ENCODE results near the gene TRNP1.

The TRNP1 gene

GRCh38 chr1:27037518-27037917 is 44.0 kb downstream of the TRNP1 start:
- no peak overlapping the region for H3K9ac ChIP-seq (ENCODE audit: low read depth, low read length)
- H3K36me3 ChIP-seq (ENCODE audit: insufficient read depth, low read length) = no peaks in the 10 kb centered on the region
- peaks cover 19% of the 10 kb centered on the region for H3K4me1 ChIP-seq (ENCODE audit: insufficient read depth, low read length)
- no peaks in the 10 kb centered on the region for H3K9me3 ChIP-seq (ENCODE audit: control insufficient read depth, insufficient read depth, low read length)

GRCh38 chr1:27038020-27038419 is 44.5 kb downstream of the TRNP1 start:
- Histone ChIP-seq H3K4me1 (ENCODE audit: insufficient read depth, low read length) (peaks cover 22% of the 10 kb centered on the region), H3K9me3 (ENCODE audit: control insufficient read depth, insufficient read depth, low read length) (no peaks in the 10 kb centered on the region), H3K9ac (ENCODE audit: low read depth, low read length) (no peak overlapping the region), H3K36me3 (ENCODE audit: insufficient read depth, low read length) (no peaks in the 10 kb centered on the region)

GRCh38 chr1:27042670-27043069 is 49.2 kb downstream of the TRNP1 start:
- Histone ChIP-seq H3K36me3 (ENCODE audit: insufficient read depth, low read length) (no peaks in the 10 kb centered on the region), H3K4me1 (ENCODE audit: insufficient read depth, low read length) (peaks cover 24% of the 10 kb centered on the region), H3K9ac (ENCODE audit: low read depth, low read length) (no peak overlapping the region), H3K9me3 (ENCODE audit: control insufficient read depth, insufficient read depth, low read length) (no peaks in the 10 kb centered on the region)

DNA sequence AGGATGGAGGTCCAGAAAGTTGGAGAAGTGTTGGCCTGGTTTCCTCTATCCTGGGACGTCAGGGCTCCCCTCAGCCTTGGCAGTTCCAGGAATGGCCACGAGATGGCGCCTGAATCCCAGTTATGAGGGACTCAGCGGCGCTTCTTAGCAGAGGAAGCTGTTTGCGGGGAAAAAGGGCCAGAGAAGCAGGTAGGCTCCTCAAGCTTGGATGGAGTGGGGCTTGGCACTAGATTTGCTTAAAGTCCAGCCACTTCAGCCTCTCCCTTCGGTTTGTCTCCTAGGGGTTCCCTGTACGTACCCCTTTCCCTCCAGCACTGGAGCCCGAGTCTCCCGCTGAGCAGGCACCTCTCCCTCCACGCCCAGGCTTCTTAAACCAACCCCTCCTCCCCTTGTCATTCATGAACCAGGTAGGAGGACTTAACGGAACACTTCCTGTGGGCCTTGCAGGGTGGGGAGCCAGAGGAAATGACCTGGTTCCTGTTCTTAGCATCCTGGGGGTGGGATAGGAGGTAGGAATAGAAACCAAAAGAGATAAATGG is 51.2 kb downstream of the TRNP1 start:
- Histone ChIP-seq H3K36me3 (ENCODE audit: insufficient read depth, low read length) (no peaks in the 10 kb centered on the region), H3K9me3 (ENCODE audit: control insufficient read depth, insufficient read depth, low read length) (no peaks in the 10 kb centered on the region), H3K9ac (ENCODE audit: low read depth, low read length) (peak overlapping the region; percentile 29; the same call in 1 of the 2 replicates)

DNA sequence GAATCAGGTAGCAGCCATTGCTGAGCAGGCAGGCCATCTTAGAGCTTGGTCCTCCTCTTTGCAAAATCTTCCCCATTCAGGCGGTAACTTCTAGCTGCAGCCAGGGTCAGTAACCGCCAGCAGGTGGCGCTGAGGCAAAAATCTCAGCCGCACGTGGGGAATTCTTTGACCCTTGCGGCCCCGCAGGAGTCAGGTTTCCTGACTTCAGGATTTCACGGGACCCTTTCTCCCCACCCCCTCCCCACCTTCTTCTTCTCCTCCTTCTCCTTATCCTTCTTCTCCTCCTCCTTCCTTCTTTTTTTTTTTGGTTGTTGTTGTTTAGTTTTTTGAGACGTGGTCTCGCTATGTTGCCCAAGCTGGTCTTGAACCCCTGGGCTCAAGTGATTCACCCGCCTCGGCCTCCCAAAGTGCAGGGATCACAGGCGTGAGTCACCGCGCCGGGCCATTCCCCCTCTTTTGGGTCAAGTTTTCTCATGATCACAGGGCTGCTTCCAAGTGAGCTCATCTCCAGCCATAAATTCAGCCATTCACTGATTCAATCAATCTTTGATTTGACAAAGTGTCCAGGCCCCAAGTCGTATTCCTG is 52.6 kb downstream of the TRNP1 start:
- Histone ChIP-seq H3K36me3 (ENCODE audit: insufficient read depth, low read length) (no peaks in the 10 kb centered on the region), H3K4me1 (ENCODE audit: insufficient read depth, low read length) (peaks cover 16% of the 10 kb centered on the region), H3K9me3 (ENCODE audit: control insufficient read depth, insufficient read depth, low read length) (no peaks in the 10 kb centered on the region), H3K9ac (ENCODE audit: low read depth, low read length) (no peak overlapping the region)

More for the DNA sequence above, 51.2 kb downstream of the TRNP1 start:
- peaks cover 23% of the 10 kb centered on the region for H3K4me1 ChIP-seq (ENCODE audit: insufficient read depth, low read length)

DNA sequence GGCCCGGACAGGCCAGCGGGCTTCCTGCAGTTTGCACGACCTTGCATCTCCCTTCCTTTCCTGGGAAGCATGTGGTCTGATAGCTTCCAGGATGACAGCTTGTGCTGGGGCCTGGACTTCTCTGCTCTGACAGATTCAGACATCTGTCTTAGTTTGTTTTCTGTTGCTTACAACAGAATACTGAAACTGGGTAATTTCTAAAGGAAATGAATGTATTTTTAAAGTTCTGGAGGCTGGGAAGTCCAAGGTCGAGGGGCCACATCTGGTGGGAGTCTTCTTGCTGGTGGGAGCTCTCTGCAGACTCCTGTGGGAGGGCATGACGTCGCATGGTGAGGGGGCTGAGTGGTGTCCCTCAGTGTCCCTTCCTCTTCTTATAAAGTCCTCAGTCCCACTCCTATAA is 54.4 kb downstream of the TRNP1 start:
- no peak overlapping the region for H3K9ac ChIP-seq (ENCODE audit: low read depth, low read length)
- no peaks in the 10 kb centered on the region for H3K36me3 ChIP-seq (ENCODE audit: insufficient read depth, low read length)
- H3K9me3 ChIP-seq (ENCODE audit: control insufficient read depth, insufficient read depth, low read length) = no peaks in the 10 kb centered on the region
- peaks cover 12% of the 10 kb centered on the region for H3K4me1 ChIP-seq (ENCODE audit: insufficient read depth, low read length)

- H3K9ac ChIP-seq (ENCODE audit: low read depth, low read length) = no peak overlapping the region
- H3K9me3 ChIP-seq (ENCODE audit: control insufficient read depth, insufficient read depth, low read length) = no peaks in the 10 kb centered on the region
- no peaks in the 10 kb centered on the region for H3K36me3 ChIP-seq (ENCODE audit: insufficient read depth, low read length)
- H3K4me1 ChIP-seq (ENCODE audit: insufficient read depth, low read length) = peaks cover 9% of the 10 kb centered on the region
Measured at GRCh38 chr1:27049100-27049499, 55.6 kb downstream of the TRNP1 start.

DNA sequence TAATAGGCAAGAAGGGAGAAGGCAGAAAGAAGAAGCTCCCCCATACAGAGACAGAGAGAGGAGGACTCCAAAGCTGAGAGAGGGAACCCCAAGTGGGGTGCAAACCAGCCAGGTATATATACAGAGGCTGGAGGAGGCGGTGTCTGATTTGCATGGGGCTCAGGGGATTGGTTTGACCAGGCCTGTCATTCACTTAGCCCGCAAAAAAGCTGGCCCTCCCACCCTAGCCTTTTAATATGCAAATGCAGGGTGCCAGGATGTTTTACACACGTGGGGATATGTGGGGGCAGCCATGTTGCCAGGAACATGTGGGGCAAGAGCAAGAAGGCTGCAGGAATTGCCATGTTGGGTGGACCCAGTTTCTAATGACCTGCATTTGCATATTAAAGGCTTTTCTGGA is 56.1 kb downstream of the TRNP1 start:
- no peaks in the 10 kb centered on the region for H3K36me3 ChIP-seq (ENCODE audit: insufficient read depth, low read length)
- peaks cover 9% of the 10 kb centered on the region for H3K4me1 ChIP-seq (ENCODE audit: insufficient read depth, low read length)
- H3K9ac ChIP-seq (ENCODE audit: low read depth, low read length) = no peak overlapping the region
- H3K9me3 ChIP-seq (ENCODE audit: control insufficient read depth, insufficient read depth, low read length) = no peaks in the 10 kb centered on the region; the same call in 1 of the 2 replicates
